Cardiac fibroblast (primary cell): ENCODE results near the gene SLC26A4.

Experiments used
- DNase-seq, 2 donors: peaks; one replicate each; pipeline versions ENCODE4 v3.0.0 to v3.0.0-alpha.2; 2010; ENCODE audit warnings: low read depth in 2 of 2
- H3K4me3 ChIP-seq, 2 donors: replicated peaks in 1 of 2; 1 replicate in 1 of 2; 2 replicates in 1 of 2; pipeline ENCODE4 v1.5.1; 2011; ENCODE audit warnings: low read depth in 2 of 2, low read length in 2 of 2, mild to moderate bottlenecking in 2 of 2, moderate library complexity in 1 of 2
- CTCF ChIP-seq: IDR thresholded peaks from one replicate; pipeline ENCODE4 v1.5.1; 2011; ENCODE audit warnings: low read depth, mild to moderate bottlenecking, low read length, inconsistent platforms

Gene SLC26A4

GRCh38 chr7:107682886-107683285 lies 22.3 kb downstream of the SLC26A4 start:
- no peak overlapping the region for H3K4me3 ChIP-seq
- no peak for TF ChIP-seq CTCF
- no peak for DNase-seq

GRCh38 chr7:107684287-107684686 lies 23.7 kb downstream of the SLC26A4 start:
- TF ChIP-seq CTCF, result no peak
- no peak overlapping the region for H3K4me3 ChIP-seq
- no peak for DNase-seq

GRCh38 chr7:107684947-107685463 lies 24.4 kb downstream of the SLC26A4 start:
- no peak overlapping the region for H3K4me3 ChIP-seq
- TF ChIP-seq CTCF, result no peak
- DNase-seq, result no peak

GRCh38 chr7:107686816-107687387 lies 26.3 kb downstream of the SLC26A4 start:
- TF ChIP-seq CTCF, result no peak
- no peak overlapping the region for H3K4me3 ChIP-seq
- DNase-seq, result peak in 1 of 2 donors; percentile 14

- DNase-seq, result peak in 1 of 2 donors; percentile 21
Observed at GRCh38 chr7:107687656-107688055, 27.0 kb downstream of the SLC26A4 start.

GRCh38 chr7:107689553-107689952 lies 28.9 kb downstream of the SLC26A4 start:
- DNase-seq, result no peak
- no peak overlapping the region for H3K4me3 ChIP-seq
- no peak for TF ChIP-seq CTCF

More at GRCh38 chr7:107687656-107688055, 27.0 kb downstream of the SLC26A4 start:
- no peak overlapping the region for H3K4me3 ChIP-seq
- no peak for TF ChIP-seq CTCF

GRCh38 chr7:107690084-107690483 lies 29.5 kb downstream of the SLC26A4 start:
- no peak for TF ChIP-seq CTCF
- no peak for DNase-seq
- no peak overlapping the region for H3K4me3 ChIP-seq
